ENCODE data around the gene ACTRT2. TPM values are rescaled to one million over a fixed set of nuclear protein-coding genes. Genes with fewer than 3 reads are reported as not detected.

Gene ACTRT2
- total RNA-seq, 1 donor from 2014 or later, result not detected

DNA sequence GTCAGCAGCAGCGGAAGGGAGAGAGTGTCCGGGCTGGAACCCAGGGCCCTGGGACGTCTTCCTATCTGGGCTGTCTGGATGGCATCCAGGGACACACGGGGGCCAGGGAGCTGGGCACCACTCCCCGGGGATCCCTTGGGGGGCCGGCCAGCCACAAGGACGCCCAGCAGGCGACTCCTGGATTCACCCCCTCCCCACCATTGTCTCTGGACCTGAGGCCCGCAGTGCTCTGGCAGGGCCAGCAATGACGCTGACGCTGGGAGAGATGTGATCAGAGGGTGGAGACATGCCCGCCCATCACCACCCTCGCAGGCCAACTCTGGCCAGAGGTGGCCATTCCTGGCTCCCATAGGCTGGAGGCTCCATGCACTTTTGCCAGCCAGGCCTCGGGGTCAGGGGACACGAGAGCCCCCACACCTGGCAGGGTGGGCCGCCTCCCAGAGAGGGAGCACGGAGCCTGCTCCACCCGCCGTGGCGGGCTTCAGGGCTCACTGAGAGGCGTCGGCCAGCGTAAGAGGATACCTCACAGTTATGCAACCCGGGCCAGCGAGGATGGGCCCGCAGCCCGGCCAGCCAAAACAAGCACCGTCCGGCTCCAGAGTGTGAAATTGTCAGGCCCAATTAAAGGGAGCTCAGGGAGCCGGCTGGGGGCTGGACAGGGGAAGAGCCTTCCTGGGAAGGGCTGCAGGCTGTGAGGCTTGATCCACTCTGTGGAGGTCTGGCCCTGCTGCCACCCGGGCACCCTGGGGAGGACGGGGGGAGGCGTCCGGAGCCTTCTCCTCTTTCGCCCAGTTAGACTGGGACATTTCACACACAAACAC lies 10.3 kb downstream of the ACTRT2 start:
- peak in 1 of 2 donors; percentile 66 for DNase-seq (ENCODE audit: low spot score in 2 of 2)
- no peaks in the 10 kb centered on the region for H3K36me3 ChIP-seq
- TF ChIP-seq, protein P1, sequence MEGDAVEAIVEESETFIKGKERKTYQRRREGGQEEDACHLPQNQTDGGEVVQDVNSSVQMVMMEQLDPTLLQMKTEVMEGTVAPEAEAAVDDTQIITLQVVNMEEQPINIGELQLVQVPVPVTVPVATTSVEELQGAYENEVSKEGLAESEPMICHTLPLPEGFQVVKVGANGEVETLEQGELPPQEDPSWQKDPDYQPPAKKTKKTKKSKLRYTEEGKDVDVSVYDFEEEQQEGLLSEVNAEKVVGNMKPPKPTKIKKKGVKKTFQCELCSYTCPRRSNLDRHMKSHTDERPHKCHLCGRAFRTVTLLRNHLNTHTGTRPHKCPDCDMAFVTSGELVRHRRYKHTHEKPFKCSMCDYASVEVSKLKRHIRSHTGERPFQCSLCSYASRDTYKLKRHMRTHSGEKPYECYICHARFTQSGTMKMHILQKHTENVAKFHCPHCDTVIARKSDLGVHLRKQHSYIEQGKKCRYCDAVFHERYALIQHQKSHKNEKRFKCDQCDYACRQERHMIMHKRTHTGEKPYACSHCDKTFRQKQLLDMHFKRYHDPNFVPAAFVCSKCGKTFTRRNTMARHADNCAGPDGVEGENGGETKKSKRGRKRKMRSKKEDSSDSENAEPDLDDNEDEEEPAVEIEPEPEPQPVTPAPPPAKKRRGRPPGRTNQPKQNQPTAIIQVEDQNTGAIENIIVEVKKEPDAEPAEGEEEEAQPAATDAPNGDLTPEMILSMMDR (IDR thresholded peaks at IDR 0.05), result no peak
- no peak overlapping the region for H3K27ac ChIP-seq
- intact Hi-C loops (cut with DNase I), result no loop called here
- no peaks in the 10 kb centered on the region for H3K9me3 ChIP-seq
- H3K27me3 ChIP-seq, result no peaks in the 10 kb centered on the region
- H3K4me1 ChIP-seq, result peaks cover 0 to 3% of the 10 kb centered on the region in 2 donors
- H3K4me3 ChIP-seq, result no peak overlapping the region

DNA sequence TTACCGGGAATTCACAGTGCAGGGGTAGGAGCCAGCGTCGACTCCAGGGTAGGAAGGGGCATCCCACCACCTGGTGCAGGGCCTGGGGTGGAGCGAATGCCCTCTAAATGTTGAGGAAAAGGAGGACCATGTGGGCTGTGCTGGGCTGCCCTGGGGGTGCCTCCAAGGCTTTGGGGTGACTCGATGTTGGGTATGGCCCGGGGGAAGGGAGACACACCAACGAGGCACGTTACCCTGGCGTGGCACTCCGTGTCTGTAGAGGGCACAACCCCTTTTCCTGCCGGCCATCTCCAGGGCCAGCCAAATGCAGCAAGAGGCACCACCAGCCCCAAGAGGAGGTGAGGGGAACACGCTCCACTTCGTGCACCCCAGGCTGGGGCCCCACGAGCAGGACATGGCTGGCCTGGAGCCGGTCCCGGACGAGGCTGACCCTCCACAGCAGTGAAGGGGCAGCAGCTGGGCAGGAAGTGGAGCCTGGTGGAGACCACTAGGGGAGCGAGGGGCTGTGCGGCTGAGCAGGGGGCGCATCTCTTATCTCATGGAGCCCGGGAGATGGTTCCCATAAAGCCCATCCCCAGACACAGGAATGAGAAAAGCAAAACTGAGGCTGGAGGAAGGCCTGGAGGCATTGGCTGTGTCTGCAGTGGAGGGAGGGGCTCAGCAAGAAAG lies 11.2 kb downstream of the ACTRT2 start:
- H3K27ac ChIP-seq, result no peak overlapping the region
- no peaks in the 10 kb centered on the region for H3K27me3 ChIP-seq
- no peaks in the 10 kb centered on the region for H3K36me3 ChIP-seq
- no peak overlapping the region for H3K4me3 ChIP-seq
- DNase-seq (ENCODE audit: low spot score in 2 of 2), result peak in 1 of 2 donors; percentile 50
- intact Hi-C loops (cut with DNase I), result no loop called here
- peaks cover 0 to 3% of the 10 kb centered on the region in 2 donors for H3K4me1 ChIP-seq
- H3K9me3 ChIP-seq, result no peaks in the 10 kb centered on the region
- TF ChIP-seq, protein P1 (IDR thresholded peaks at IDR 0.05), result no peak

DNA sequence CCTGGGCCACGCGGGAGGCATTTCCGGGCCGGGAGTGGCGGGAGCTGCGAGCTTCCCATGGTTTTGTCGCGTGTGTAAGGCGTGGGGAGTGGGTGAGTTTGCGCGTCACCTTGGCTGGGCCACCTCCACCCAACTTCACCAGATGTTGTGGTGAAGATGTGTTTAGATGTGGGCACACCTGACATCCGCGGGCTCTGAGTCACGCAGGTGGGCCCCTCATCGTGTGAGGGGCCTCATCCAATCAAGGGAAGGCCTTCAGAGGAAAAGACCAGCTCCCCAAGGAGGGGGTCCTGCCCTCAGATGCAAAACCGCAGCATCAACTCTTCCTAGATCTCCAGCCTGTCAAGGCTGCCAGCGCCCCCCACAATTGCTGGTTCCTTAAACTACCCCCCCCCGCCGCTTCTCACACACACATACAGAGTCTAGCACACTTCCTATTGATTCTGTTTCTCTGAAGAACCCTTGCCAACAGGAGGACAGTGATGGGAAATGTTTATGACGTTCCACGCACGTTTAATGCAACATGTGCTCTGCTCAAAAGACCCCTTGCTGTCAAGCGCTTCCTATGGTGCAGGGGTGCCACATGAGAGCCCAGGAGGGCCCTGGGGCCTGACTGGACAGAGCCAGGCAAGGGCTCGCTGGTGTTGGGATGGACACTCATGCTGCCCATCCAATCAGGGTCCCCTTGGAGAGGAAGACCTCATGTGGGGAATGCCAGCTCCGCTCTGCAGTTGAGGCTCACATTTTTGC lies 11.9 kb downstream of the ACTRT2 start:
- peak in 1 of 2 donors; percentile 57 for DNase-seq (ENCODE audit: low spot score in 2 of 2)

DNA sequence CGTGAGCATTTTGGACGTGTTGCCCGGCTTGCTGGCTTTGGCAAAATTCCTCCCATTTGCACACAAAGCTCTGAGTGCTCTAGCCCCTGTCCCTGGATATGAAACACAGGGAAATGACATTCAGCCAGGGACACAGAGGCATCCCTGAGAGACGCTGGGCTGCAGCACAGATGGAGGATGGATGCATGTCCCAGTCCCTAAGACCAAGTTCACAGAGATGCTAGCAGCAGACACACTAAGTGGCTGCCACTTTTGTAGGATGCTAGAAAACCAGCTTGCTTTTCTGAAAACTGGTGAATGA lies 12.5 kb downstream of the ACTRT2 start:
- Histone ChIP-seq H3K4me3 (no peak overlapping the region), H3K36me3 (no peaks in the 10 kb centered on the region), H3K27me3 (no peaks in the 10 kb centered on the region), H3K4me1 (peaks cover 0 to 3% of the 10 kb centered on the region in 2 donors), H3K9me3 (no peaks in the 10 kb centered on the region), H3K27ac (no peak overlapping the region)
- TF ChIP-seq, protein P1 (IDR thresholded peaks at IDR 0.05), result no peak
- intact Hi-C loops (cut with DNase I), result no loop called here
- DNase-seq (ENCODE audit: low spot score in 2 of 2), result peak in 1 of 2 donors; percentile 45

More for the DNA sequence above, 11.9 kb downstream of the ACTRT2 start:
- Histone ChIP-seq H3K27me3 (no peaks in the 10 kb centered on the region), H3K4me3 (no peak overlapping the region), H3K4me1 (peaks cover 0 to 3% of the 10 kb centered on the region in 2 donors), H3K9me3 (no peaks in the 10 kb centered on the region), H3K36me3 (no peaks in the 10 kb centered on the region), H3K27ac (no peak overlapping the region)
- TF ChIP-seq, protein P1 (IDR thresholded peaks at IDR 0.05), result no peak
- intact Hi-C loops (cut with DNase I), result no loop called here

DNA sequence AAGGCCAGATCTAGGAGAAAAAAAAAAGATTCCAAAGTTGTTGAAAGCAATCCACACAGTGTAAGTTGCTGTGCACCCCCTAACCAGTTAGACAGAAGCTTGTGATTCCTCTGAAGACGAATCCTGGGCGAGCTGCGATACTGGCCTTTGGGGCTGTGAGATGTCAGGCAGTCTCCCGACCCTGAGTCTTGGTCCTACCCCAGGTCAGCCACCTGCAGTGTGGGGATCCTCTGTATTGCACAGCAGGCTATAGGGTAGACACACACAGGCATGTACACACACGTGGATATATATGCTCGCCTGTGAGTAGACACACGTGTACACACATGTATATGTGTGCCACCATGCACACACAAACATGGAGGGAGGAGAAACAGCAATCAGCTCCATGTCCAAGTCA lies 12.9 kb downstream of the ACTRT2 start:
- Histone ChIP-seq H3K36me3 (no peaks in the 10 kb centered on the region), H3K4me1 (peaks cover 0 to 3% of the 10 kb centered on the region in 2 donors), H3K4me3 (no peak overlapping the region), H3K9me3 (no peaks in the 10 kb centered on the region), H3K27me3 (no peaks in the 10 kb centered on the region), H3K27ac (no peak overlapping the region)
- peak in 1 of 2 donors; percentile 45 for DNase-seq (ENCODE audit: low spot score in 2 of 2)
- intact Hi-C loops (cut with DNase I), result no loop called here
- TF ChIP-seq, protein P1 (IDR thresholded peaks at IDR 0.05), result no peak

Measured in ascending aorta (tissue), 2 donors.